Stimulated activated CD8-positive, alpha-beta memory T cell treated with anti-CD3 and anti-CD28 coated beads, Interleukin-12 subunit alpha, Interleukin-12 subunit beta, amount 100 ng/mL, for 24 hours (primary cell): ENCODE data around the gene FAIM.
"Not testable (repeated sequence)": the region's sequence is repeated elsewhere in the genome, so short reads cannot be mapped to it uniquely, and the experiment has no call there.

Experiments used
- DNase-seq: peaks from one replicate; pipeline ENCODE4 v3.0.0-alpha.2; 2020; ENCODE audit errors: extremely low read depth

FAIM gene

DNA sequence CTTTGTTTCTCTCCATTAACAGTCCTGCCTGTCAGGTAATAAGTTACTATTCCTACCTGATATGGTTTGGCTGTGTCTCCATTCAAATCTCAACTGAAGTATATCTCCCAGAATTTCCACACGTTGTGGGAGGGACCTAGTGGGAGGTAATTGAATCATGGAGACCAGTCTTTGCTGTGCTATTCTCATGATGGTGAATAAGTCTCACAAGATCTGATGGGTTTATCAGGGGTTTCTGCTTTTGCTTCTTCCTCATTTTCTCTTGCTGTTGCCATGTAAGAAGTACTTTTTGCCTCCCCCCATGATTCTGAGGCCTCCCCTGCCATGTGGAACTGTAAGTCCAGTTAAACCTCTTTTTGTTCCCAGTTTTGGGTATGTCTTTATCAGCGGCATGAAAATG lies 6.9 kb upstream of the FAIM start:
- not testable (repeated sequence) for DNase-seq

DNA sequence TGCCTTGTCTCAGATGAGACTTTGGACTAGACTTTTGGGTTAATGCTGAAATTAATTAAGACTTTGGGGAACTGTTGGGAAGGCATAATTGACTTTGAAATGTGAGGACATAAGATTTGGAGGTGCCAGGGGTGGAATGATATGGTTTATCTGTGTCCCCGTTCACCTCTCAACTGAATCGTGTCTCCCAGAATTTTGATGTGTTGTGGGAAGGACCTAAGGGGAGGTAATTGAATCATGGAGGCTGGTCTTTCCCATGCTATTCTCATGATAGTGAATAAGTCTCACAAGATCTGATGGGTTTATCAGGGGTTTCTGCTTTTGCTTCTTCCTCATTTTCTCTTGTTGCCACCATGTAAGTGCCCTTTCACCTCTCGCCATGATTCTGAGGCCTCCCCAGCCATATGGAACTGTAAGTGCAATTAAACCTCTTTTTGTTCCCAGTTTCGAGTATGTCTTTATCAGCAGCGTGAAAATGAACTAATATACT lies 4.4 kb upstream of the FAIM start:
- DNase-seq = not testable (repeated sequence)

DNA sequence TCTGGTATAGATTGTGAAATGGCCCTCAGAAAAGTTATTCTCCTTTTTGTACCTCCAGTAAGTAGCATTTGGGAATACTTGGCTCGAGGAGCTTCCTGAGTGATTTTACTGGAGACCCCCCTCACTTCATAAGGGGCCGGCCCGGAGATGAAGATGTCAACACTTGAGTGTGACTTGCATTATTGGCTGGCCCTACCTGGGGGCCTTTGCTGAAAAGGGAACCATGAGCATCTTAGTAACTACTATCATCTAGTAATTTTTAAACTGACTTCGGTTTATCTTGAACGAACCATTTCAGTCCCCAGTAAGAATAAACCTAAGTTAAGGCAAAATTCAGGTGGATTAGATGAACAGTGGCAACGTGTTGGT lies 1.3 kb downstream of the FAIM start:
- DNase-seq = no peak

GRCh38 chr3:138615462-138615861 lies 6.9 kb downstream of the FAIM start:
- DNase-seq = no peak

GRCh38 chr3:138620431-138620830 lies 11.9 kb downstream of the FAIM start:
- DNase-seq = no peak

DNA sequence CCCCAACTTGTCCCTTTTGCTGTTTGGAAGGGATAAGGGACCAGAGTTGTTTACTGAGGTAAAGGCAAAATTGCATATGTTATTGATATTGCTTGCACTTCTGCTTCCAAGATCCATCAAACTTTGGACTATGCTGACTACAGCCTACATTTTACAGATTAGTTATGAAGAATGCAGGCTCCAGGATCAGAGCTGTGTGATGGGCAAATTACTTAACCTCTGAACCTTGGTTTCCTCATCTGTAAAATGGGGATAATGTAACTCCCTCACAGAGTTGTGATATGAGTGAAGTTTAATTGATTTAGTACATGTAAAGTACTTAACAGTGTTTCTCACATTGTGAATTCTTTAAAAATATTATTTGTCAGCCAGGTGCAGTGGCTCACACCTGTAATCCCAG lies 15.9 kb downstream of the FAIM start:
- no peak for DNase-seq

DNA sequence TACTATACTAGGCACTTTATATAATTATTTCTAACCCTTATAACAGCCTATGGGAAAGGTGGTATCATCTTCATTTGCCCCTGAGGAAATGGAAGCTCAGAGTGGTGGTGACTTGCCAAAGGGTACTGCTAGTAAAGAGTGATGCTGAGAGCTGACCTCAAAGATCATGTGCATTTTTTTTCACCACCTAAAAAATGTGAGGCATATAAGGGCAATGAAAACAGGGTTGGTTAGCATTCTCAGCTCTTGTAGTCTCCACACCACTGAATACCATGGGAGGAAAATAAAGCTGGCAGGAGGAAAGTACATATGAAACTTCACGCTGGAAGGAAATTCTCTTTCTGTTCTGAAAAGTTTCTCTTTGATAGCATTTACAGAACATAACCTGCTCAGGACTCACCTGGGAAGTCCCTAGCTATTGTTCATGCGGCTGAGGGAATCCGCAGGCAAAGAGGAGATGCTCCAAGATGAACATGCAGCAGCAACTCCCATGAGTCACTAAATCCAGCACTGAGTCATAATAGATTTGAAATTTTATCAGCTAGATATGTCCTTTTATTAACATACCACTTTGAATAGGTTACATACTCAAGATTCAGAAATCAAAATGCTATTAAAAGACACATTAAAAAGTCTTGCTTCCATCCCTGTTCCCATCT lies 17.3 kb downstream of the FAIM start:
- DNase-seq = no peak

GRCh38 chr3:138629526-138629925 lies 21.0 kb downstream of the FAIM start:
- no peak for DNase-seq

GRCh38 chr3:138638641-138639040 lies 30.1 kb downstream of the FAIM start:
- DNase-seq = no peak

GRCh38 chr3:138640537-138640936 lies 32.0 kb downstream of the FAIM start:
- no peak for DNase-seq

GRCh38 chr3:138642226-138642926 lies 33.8 kb downstream of the FAIM start:
- no peak for DNase-seq

DNA sequence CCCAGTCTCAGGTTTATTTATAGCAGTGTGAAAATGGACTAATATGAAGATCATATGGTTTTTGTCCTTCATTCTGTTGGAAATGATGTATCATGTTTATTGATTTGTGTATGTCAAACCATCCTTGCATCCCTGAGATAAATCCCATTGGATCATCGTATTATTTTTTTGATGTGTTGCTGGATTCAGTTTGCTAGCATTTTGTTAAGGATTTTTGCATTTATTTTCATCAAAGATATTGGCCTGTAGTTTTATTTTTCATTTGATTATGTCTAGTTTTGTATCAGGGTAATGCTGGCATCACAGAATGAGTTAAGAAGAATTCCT lies 34.3 kb downstream of the FAIM start:
- DNase-seq = no peak

DNA sequence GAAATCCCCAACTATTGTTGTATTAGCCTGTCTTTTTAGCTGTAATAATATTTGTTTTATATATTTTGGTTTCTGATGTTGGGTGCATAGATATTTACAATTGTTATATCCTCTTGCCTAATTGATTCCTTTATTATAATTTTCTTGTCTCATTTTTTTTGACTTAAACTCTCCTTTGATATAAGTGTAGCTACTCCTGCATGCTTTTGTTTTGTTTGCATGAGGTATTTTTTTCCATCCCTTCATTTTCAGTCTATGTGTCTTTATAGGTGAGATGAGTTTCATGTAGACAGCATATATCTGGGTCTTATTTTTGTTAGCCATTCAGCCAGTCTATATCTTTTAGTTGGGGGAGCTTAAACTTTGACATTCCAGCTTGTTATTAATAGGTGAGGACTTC lies 37.4 kb downstream of the FAIM start:
- no peak for DNase-seq

DNA sequence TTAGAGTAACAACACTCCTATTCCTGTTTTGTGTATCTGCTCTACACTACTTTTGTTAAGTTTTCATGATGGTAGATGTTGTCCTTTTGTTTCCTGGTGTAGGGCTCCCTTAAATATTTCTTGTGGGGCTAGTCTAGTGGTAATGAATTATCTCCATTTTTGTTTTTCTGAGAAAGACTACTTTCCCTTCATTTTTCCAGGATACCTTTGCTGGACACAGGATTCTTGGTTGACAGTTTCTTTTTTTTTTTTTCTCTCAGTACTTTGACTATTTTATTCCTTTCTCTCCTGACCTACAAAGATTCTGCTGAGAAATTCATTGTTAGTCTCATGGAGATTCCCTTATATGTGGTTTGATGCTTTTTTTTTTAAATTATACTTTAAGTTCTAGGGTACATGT lies 37.9 kb downstream of the FAIM start:
- no peak for DNase-seq

GRCh38 chr3:138649134-138649533 lies 40.6 kb downstream of the FAIM start:
- DNase-seq = no peak

DNA sequence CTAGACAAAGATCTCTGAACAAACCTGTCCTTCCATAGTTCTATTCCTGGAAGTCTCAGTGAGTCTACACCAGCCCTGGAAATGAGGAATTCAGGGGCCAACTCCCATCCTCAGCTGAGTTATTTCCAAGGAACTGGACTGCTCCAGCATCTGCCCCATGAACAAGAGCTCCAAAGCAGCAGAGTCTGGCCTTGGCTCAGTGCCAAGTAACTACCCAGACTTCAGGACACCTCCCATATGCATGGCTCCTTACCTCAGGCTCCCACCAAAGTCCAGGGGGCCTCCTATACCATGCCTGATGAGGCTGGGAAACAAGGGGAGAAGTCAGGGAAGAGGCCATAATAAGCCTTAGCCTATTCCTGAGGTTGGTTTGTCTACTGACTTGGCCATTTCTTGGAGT lies 45.0 kb downstream of the FAIM start:
- no peak for DNase-seq

DNA sequence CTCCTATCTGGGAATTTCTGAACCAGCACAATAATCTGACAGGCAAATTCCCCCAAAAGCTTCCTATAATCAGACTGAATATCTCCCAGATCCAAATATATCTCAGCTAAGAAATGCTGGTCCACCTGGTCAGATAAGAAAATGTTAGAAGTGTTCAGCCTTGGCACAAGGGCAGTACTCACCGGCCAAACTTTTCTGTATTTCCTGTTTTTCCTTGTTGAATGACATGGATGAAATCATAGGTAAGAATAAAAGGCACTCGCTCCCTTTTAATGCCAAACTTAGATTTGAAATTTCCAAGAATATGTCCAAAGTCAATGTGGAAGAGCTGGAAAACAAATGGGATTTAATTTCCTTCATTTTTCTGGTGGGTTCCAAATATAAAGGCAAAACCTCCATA lies 48.9 kb downstream of the FAIM start:
- DNase-seq = no peak

DNA sequence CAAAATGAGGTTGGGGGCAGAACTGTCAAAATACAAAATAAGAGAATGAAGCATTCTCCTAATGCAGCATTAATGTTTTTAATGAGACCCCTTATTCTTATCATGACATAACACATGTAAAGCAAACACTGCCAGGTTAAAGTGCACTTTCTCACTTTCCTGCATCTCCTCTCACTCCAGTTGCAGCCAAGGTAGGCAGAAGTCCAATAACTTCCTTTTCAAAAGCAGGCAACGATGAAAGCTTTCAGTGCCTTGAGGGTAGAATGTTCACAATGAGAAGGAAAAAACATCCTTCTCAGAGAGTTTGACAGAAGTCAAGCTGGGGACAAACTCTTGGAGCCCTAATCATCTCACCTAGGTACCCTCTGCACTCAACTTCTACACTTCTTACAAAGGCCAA lies 59.5 kb downstream of the FAIM start:
- no peak for DNase-seq

DNA sequence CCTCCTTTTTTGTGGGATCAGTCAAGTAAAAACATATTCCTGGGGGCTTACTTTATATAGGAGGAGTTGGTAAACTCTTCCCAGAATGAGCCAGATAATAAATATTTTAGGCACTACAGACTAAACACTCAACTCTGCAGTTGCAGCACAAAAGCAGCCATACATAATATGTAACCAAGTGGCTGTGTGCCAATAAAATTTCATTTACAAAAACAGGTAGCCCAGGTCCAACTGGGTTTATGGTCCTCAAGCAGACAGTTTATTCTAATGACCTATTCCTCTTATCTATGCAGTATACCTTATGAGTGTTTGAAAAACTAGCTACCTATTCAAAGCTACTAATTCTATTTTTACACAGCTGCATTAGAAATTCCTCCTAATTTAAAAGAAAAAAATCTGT lies 61.8 kb downstream of the FAIM start:
- no peak for DNase-seq

DNA sequence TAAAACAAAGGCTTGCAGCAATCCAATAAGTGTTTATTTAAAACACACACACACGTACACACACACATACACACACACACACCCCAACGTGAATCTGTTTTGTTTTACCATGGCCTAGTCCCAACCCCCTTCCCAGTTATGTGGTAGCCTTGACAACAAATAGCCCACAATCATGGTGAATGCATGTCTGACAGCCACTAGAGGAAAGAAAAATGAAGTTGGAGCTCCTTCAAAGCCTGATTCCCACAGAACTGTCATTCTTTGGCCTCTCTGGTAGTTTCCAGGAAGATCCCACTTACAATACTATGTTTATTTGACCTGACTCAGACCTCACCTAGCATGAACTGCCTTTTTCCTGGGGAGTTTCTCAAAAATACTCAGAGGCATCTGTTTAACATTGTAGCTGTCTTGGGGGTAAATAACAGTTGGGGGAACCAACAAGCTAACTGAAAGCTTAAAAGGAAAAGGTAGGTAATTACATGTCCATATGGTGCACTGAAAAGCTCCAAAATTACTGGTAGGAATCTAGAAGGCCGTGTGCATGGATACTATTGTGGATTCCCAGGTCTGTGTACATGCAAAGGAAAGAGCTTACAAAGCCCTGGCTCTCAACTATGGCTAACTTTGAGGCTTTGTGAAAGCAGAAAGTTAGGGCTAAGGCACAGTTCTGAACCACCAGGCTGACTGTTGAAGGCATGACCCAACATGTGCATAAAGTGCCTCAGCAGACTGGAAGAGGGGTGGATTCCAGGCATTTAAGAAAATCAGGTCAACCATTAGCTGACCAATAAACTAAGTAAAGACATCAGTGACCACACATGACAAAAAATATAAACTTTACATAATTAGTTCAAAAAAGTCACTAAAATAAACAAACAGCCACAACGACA lies 65.3 kb downstream of the FAIM start:
- DNase-seq = no peak

DNA sequence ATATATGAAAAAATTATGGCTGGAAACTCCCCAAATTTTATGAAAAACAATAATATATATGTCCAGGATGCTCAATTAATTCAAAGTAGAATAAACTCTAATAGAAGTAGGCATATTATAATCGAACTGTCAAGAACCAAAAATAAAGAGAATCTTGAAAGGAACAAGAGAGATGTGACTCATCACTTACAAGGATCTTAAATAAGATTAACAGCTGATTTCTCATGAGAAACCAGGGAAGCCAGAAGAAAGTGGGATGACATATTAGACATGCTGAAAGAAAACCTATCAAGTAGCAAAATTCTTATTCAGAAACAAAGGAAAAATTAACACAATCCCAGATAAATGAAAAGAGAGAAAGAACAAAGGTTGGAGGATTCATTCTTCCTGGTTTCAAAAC lies 66.8 kb downstream of the FAIM start:
- no peak for DNase-seq

- DNase-seq = no peak
These were observed 69.5 kb downstream of the FAIM start for GRCh38 chr3:138678086-138678485.

DNA sequence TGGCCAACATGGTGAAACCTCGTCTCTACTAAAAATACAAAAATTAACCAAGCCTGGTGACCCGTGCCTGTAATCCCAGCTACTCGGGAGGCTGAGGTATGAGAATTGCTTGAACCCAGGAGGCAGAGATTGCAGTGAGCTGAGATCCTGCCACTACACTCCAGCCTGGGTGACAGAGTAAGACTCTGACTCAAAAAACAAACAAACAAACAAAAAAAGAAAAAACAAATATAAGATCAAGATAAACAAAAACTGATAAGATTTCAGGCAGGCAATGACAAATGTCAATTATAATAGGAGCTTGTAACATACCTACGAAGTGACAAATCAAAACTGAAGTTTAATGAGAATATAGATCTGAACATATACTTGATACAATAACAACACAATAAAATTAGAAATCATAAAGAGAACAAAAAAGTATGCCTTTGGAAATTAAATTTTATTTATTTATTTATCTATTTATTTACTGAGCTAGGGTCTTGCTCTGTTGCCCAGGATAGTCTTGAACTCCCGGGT lies 70.4 kb downstream of the FAIM start:
- no peak for DNase-seq
